Stimulated activated CD8-positive, alpha-beta memory T cell treated with anti-CD3 and anti-CD28 coated beads, Interleukin-12 subunit alpha, Interleukin-12 subunit beta, amount 100 ng/mL, for 1 hour (primary cell): ENCODE measurements around the gene NIPA2.
"Not testable (repeated sequence)": the region's sequence is repeated elsewhere in the genome, so short reads cannot be mapped to it uniquely, and the experiment has no call there.

Source experiments
- DNase-seq: peaks from one replicate; pipeline ENCODE4 v3.0.0-alpha.2; 2020; ENCODE audit warnings: low read depth

The NIPA2 gene

DNA sequence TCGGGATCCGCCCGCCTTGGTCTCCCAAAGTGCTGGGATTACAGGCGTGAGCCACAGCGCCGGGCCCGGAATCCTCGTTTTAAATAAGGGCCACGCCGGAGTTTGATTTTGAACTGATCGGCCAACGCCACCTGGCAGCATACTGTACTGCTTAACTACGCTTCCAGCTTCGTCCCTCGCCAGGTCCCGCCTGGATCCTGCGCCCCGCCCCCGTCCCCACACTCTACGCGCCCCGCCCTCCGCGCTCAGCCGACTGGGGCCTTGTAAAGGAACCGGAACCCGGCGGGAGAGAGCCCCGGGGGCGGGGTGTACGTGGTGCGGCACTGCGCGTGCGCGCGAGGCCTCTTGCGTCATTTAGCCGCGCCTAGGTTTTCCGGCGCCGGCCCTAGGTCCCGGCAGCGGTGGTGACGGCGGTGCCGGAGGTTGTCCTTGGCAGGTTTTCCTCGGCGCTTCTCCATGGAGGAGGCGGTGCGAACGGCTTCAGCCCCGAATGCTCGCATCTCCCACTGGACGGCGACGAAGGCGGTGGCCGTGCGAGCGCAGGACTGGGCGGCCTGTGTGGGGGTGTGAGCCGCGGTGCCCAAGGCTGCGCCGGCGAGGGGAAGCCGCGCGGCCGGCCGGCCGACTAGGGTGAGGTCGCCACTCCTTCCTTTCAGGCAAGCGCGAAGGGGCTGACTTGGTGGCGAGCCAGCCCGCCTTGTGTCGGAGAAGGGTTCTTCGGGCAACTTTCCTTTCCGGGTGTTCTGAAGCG is at the start of gene NIPA2:
Gene NIPA2, plus strand, starts transcription at position 375 of the 751 bp plus-strand sequence. CDS start 13,066 bp downstream, outside the sequence.
- peak; percentile 98 for DNase-seq

DNA sequence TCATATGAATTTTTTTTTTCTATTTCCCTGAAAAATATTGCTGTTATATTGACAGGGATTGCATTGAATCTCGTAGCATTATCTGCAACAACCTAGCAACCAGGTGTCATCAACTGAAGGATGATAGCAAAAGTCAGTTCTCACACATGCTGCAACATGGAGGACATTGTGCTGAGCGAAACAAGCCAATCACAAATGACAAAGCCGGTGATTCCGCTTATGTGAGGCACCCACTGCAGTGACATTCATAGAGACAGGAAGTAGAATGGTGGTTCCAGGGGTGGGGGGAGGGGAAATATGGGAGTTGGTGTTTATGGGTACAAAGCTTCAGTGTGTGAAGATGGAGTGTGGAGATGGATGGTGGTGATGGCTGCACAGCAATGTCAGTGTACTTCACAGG is 44.4 kb upstream of the NIPA2 start:
- DNase-seq = no peak

DNA sequence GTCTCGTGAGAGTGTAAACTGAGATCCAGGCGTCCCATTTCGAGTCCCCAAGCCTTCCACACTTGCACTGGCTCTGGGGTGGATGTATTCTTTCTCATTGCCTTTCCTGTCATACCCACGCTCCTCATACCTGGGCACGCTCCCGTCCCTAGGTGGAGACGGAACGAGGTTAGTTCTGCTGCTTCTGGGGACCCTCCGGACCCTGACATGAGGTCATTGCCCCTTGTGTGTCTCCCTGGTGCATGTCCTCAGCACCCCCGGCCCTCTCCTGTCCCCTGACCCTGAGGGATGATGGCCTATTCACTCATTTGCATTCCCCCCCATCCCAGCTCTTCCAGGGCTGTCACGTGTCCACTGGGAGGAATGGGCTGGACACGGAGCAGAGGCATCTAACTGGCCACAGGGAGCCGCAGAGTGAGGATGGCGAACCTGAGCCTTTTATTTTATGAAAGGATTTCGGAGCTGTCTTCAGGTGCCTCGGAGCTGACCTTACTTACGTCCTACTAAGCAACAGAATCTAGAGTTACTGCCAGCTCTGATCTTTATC is 43.8 kb upstream of the NIPA2 start:
- no peak for DNase-seq

DNA sequence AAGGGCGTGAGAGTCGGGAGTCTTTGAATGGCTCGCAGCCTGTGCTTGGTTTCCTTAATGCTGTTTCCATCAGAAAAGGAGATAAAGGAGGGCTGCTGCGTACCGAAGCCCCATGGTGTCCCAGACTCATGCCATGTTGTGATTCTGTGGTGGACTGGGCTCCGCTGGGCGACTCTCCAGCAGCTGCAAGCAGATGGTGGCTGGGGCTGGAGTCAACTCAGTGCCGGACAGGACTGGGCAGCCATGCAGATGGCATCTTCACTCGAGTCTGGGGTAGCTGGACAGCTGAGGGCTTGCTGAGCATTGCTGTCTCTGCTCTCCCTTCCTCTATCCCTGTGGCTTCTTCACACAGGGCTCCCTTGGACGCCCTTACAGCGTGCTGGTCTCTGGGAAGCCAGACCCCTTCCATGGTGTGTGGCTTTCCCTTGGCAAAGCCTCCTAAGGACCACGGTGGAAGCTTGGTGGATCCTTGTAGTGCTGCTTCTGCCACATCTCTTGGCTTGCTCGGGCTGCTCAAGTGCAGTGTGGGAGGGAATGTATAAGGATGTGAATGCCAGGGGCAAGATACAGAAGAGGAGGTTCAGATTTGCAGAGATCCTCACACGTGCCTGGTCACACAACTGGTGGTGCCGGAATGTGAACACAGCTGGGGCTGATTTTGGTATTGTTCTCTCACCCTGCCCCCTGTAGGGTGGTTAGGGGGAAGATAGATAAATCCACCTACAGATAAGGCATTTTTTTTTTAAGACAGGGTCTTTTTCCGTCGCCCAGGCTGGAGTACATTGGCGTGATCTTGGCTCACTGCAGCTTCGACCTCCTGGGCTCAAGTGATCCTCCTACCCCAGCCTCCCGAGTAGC is 43.0 kb upstream of the NIPA2 start:
- no peak for DNase-seq

DNA sequence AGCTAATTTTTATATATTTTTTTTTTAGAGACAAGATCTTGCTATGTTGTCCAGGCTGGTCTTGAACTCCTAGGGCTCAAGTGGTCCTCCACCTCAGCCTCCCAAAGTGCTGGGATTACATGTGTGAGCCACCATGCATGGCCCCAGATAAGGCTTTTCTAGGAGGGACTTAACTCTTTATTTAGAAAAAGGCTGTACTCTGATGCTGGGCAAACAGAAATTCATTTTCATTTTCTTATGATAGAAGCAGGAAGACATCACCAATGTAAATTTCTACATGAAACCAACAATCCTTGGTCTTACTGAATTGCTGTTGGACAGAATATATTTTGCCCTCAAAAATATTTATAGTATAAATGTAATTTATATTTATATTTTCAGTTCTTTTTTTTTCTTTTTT is 42.4 kb upstream of the NIPA2 start:
- no peak for DNase-seq

DNA sequence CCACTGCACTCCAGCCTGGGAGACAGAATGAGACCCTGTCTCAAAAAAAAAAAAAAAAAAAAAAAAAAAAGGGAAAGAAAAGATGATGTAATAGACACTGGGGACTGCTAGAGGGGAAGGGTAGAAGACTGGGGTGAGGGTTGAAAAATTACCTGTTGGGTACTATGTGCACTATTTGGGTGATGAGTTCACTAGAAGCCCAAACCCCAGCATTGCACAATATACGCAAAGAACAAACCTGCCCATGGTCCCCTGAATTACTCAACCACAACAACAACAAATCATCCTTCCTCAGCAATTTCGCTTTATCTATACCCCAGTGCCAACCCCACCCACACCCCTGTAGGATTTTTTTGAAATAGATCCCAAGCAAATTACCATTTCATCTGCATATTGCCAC is 38.6 kb upstream of the NIPA2 start:
- DNase-seq = no peak

DNA sequence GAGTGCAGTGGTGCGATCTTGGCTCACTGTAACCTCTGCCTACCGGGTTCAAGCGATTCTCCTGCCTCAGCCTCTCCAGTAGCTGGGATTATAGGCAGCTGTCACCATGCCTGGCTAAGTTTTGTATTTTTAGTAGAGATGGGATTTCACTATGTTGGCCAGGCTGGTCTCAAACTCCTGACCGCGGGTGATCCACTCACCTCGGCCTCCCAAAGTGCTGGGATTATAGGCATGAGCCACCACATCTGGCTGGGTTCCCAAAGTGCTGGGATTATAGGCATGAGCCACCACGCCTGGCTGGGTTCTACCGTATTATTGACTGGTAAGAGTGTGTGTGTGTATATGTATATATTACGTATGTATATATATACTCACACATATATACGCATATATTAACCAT is 35.5 kb upstream of the NIPA2 start:
- not testable (repeated sequence) for DNase-seq

DNA sequence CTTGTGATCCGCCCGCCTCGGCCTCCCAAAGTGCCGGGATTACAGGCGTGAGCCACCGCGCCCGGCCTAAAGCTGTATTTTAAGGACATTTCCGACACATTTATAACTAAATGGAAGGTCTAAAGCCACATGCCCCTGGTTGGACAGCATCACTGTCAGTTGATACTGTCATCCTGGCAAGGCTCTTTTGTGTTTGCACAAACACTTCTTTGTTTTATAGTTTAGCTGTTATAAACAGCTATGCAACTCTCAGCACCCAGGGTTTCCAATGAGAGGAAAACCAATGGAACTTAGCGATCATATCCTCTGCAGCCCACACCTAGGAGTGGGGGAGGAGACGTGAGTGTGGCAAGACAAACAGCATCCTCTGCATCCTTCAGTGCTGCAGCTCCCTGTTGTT is 32.3 kb upstream of the NIPA2 start:
- DNase-seq = no peak

DNA sequence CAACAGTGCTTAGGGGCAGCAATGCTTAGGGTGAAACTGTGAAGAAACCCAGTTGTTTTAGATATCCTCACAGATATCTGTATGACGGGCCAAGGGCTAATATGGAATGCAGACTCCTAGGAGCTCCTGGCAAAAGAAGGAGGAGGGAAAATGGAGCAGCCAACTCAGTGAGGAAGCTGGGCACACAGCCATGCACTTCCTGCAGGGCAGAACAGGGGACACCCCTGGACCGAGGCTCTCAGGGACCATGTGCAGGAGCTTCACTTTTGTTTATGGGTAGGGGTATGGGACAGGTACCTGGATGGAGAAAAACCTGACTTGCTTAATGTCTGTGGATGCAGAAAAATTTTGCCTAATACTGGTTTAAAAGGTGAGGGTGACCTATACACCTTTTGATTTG is 31.8 kb upstream of the NIPA2 start:
- no peak for DNase-seq

DNA sequence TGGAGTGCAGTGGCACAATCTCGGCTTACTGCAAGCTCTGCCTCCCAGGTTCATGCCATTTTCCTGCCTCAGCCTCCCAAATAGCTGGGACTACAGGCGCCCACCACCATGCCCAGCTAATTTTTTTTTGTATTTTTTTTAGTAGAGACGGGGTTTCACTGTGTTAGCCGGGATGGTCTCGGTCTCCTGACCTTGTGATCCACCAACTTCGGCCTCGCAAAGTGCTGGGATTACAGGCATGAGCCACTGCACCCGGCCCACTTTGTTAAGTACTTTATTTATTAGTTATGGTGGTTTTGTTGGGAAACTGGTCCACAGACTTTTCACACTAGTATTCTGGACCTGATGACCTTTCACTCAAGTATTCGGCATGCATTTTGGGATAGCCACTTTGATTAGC is 30.6 kb upstream of the NIPA2 start:
- DNase-seq = not testable (repeated sequence)

DNA sequence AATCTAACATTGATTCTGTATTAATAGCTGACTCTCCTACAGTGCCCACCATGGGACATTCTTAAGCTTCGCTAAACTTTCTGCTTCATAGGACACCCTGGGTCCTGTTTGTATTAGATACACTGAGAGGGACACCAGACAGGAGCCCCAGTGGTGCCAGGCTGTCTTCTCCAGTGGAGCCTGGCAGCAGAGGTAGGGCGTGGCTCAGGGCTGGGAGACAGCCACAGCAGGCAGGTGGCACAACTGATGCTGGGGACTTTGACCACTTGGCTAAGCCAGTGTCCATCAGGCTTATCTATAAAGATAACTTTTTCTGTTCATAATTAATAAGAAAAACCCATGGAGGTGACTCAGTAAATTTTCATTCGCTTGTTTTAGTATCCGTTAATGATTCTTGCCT is 30.2 kb upstream of the NIPA2 start:
- DNase-seq = no peak

DNA sequence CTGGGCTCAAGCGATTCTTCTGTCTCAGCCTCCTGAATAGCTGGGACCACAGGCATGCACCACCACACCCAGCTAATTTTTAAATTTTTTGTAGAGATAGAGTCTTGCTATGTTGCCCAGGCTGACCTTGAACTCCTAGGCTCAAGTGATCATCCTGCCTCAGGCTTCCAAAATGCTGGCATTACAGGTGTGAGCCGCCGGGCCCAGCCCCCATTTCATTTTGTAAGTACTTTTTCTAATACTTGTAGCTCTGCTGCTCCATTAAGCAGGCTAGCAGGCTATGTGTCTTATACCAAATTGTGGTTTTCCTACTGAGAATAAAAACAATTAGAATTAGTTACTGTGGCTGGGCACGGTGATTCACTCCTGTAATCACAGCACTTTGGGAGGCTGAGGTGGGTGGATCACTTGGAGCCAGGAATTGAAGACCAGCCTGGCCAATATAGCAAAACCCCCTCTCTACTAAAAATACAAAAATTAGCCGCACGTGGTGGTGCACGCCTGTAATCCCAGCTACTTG is 29.6 kb upstream of the NIPA2 start:
- no peak for DNase-seq

DNA sequence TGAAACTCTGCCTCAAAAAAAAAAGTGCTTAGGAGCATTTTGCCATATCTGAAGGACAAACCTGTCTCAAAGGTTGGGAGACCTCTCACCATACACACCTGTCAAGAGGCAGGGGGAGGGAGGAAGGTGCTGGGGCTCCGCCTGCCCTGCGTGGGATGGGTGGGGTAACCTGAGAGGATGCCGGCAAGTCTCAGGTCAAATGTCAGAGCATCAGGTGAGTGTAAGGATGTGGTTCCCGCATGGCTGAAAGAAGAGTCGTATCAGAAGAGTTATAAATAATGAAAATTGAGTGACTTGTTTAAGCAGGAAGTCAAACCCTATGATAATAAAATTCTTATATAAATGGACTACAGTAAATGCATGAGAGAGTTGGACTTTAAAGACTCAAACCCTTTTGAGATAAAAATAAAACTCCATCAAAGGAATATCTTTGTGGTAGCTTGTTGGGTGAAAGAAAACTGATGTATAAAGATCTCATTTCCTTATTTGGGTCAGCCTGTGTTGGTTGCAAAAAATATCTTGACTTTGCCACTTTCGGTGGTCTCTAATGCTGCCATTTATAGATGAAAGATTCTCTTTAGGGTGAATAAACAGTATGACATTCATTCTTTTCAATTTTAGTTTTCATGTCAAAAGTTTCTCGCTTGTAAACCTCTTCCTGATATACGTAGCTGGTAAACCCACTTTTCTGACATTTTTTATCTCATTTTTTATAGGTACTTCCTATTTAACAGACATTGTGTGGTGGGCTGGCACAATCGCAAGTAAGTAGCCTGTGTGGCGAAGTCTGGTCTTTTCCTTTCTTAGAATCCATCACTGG is 28.2 kb upstream of the NIPA2 start:
- DNase-seq = no peak

DNA sequence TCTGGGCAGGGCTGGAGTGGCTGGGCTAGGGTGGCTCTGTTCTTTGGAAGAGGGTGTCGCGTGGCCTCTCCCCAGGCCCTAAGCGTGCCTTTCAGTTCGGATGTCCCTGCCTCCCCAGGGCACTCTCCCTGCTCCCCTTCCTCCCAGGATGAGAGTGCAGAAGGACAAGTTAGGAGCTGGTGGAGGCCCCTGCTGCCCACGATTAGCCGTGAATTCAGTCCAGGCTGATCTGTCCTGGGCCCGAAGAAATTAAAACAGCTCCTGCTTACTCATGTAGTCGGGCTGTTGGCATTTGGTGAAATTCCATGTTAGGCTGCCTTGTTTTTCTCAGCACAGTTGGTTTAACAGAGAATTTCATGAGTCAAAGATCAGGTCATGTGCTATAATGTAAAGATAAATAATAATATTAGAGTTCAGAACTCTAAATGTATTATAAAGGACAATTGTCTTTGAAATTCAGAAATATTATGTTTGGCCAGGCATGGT is 27.6 kb upstream of the NIPA2 start:
- DNase-seq = no peak

DNA sequence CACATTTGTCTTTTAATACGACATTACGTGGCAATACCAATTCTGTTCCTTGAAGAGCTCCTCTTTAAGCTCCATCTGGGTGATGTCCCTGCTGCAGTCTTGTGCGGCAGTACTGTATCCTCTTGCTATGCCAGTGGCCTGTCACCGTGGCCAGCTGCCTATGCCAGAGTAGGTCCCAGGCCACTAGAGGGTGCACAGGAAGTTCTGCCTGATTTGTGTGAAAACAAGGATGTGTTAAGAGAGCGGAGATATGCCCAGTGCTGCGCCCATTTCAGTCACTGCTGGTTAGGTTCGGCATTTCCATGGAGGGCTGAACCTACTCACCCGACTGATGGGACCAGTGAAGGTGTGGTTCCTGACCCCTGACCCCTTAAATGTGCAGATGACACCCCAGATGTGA is 26.8 kb upstream of the NIPA2 start:
- no peak for DNase-seq

DNA sequence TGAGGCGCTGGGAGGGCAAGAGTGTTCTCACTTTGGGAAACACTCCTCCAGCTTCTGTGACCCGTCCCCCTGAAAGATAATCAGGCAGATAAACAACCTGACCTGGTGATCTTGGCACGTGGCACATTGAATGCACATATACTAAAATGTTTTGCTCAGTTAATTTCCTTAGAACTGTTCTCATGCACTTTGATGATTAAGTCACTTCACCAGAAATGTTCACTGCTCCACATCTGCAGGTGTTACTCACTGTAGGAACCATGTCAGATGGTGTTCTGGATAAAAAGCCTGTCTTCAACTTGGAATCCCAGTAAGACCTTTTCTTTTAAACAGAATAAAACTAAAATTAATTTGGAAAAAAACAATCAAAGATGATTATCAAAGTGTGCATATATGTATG is 24.6 kb upstream of the NIPA2 start:
- DNase-seq = no peak

DNA sequence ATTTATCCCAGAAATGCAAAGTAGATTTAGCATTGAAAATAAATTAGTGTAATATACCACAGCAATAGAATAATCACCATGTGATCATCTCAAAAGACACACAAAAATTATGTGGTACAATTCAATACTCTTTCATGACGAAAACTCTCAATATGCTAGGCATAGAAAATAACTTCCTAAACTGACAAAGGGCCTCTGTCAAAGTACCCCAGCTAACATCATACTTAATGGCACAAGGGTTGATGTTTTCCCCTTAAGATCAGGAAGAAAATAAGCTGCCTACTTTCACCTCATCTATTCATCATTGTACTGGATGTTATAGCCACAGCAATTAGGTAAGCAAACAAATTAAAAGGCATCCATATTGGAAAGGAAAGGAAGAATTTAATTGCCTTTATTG is 22.7 kb upstream of the NIPA2 start:
- DNase-seq = no peak

DNA sequence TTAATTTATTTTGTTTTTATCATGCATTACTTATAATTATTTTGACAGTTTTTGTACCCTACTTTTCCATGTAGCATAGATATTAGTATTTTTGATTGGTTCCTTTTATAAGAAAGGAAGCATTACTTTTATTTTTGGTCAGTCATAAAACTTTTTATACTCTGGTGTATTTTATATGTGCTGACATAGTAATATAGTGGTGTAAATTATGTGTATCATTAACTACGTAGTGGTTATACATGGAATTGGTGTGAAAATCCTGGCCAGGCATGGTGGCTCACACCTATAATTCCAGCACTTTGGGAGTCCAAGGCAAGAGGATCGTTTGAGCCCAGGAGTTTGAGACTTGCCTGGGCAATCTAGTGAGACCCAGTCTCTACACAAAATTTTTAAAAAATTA is 18.8 kb upstream of the NIPA2 start:
- no peak for DNase-seq

DNA sequence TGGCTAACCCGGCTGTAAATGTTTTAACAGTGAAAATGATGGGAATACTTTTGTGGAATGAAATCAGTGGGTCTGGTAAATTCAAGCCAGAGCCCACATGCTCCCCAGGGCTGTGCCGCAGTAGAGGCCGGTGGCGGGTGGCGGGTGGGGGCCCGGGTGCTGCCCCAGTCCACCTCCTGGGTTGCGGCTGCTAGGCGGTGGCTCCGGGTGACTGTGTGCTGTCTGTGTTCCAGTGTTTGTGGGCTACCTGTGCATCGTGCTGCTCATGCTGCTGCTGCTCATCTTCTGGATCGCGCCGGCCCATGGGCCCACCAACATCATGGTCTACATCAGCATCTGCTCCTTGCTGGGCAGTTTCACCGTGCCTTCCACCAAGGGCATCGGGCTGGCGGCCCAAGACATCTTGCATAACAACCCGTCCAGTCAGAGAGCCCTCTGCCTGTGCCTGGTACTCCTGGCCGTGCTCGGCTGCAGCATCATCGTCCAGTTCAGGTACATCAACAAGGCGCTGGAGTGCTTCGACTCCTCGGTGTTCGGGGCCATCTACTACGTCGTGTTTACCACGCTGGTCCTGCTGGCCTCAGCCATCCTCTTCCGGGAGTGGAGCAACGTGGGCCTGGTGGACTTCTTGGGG is 14.9 kb upstream of the NIPA2 start:
- DNase-seq = no peak

DNA sequence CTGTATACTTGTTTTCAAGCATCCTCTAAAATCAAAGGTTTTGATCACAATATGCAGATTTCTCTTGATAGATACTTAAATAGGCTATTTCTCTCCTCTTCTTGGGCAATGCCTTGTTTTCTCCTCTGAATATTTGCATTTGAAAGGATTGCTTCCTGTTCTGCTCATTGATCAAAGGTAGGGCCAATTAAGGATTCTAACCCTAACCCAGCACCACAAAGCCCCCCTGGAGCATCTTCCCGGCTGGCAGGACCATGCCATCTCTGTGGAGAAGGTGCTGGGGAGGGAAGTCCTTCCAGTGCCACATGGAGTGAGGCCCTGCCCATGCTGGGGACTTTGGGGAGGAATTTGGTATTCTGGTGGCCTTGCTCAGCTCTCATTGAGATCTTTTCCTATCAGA is 11.3 kb upstream of the NIPA2 start:
- DNase-seq = no peak

DNA sequence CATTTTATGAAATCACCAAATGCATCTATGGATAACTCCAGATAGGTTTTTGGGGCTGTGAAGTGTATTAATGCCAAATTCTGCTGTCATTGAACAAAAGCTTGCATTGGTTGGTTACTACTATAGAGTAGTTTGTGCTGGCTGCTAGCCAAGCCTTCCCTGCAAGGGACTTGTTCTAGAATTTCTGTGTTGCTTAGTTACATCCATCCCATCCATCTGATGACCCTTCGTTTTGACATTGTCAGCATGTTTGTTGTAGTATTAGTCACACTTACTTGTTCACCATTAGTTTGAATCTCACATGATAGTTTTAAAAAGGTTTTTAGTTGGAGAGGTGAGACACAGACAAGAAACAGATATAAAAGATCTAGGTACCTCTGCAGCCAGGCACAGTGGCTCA is 7.0 kb upstream of the NIPA2 start:
- DNase-seq = no peak
